ENCODE results near the gene MICAL2.

The MICAL2 gene

DNA sequence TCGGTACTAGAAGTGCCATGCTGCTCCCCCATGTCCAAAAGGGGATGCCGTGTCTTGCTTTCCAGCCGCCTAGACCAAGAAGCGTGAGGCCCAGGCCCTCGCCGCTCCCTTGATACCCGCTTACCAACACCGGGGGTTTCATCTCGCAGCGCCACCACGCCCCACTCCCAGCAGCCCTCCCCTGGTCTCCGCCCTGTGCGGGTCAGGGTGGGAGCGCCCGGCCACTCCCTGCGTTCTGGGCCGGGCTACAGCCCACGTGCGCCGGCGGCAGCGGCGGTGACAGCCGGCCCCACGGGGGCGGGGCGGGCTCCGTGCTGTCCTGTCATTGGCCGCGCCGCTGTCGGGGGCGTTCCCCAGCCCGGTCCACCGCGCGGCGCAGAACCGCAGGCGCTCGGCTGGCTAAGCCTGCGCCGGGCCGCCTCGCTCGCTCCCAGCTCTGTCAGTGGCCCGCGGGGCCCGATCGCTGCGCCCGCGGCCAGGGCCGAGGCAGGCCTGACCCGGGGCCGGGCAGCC is at the start of gene MICAL2:
TSS of gene MICAL2 (plus strand) at position 390 of the 513 bp plus-strand sequence. CDS start 51,566 bp downstream, outside the sequence.
- peak; percentile 89 for DNase-seq

DNA sequence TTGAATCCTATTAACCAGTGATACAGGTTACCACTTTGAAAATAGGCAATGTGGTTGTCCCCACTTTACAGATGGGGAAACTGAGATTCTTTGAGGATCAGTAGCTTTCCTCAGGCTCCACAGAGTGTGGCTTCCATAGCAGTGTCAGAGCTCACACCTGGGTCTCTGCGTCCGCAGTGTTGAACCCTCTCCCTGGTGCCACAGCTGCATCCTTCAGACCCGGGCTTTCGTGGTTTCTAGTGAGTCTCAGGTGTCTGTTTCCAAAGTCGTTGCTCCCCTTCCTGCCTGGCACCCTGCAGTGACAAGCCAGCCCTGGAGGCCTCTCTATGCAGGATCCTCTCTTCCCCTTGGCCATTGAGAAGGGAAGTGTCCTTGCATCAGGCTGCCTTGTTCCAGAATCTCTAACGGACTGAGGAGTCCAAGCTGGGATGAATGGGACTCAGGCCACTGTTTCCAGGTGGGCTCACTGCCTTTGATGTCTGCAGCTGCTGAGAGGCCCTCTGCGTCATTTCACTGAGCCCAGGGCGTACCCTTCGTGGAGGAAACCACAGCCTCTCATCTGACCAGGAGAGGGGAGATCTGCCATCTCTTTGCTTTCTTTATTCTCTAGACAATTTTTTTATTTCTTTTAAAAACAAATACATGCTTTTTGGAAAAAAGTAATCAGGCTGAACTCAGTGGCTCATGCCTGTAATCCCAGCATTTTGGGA is 48.4 kb upstream of the MICAL2 start:
- DNase-seq, result no peak

- no peak for DNase-seq
Measured at GRCh38 chr11:12063251-12063650, 47.1 kb upstream of the MICAL2 start.

GRCh38 chr11:12064136-12064953 is 46.0 kb upstream of the MICAL2 start:
- DNase-seq, result no peak

DNA sequence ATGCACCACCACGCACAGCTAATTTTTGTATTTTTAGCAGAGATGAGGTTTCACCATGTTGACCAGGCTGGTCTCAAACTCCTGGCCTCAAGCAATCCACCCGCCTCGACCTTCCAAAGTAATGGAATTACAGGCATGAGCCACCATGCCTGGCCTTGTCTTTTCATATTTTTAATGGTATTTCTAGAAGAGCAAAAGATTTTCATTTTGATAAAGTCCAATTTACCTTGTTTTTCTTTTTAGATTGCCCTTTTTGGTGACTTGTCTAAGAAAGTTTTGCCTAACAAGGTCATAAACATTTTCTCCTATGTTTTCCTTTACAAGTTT is 45.5 kb upstream of the MICAL2 start:
- DNase-seq, result no peak

GRCh38 chr11:12066056-12066798 is 44.2 kb upstream of the MICAL2 start:
- DNase-seq, result no peak

DNA sequence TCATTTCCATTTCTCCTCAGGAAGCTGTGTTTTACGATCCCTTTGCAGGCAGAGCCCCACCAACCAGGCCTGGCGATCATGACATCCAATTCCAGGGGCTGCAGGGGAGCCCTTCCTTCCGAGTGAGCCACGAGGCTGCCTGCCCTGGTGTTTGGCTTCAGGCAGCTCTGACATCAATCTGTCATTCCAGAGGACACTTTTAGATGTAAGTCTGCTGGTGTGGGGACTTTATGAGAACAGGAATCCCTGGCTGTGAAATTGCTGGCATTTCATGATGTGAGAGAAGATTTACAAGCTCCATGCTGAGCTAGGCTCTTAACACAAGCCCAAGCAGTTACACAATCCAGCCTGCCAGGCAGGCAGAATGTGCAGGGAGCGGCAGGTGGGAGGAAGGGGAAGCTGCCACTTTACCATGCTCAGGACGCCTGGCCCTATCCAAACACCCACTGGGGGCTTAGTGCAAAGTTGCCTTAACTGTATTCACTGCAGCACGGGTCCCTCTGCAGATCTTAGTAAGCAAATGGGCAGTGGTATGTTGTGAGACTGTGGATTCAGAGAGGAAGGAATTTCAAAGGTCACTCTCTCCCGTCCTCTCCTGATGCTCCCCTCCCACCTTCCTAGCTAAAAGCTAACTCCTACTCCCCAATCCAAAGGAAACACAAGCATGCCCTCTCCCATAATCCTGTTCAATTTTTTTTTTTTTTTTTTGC is 43.4 kb upstream of the MICAL2 start:
- no peak for DNase-seq

- no peak for DNase-seq
Measured at GRCh38 chr11:12067796-12068357, 42.5 kb upstream of the MICAL2 start.

DNA sequence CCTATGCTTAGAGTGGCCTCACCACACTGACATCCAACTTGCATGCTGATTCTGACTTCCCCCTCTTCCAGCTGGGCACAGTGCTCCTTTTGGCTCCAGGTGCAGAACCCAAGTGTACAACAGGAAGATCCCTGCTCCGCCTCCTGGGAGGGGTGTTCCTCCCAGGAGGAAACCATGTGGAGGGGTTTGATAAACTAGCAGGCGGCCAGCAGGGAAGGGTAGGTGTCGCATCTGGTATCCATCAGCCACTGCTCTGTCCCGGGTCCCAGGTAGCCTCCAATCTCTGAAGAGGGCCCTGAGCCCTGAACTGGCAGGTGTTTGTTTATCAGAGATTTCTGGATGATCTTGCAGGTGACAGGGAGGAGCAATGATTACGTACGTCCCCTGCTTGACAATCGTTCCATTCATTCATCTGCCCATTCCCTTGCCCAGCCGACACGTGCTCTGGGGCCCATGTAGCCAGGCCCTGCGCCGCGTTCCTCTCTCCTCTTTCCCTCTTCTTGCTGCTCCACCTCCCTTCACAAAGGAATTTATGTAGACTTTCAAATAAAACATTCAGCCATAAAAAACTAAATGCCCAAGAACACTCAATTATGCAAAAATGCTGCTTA is 41.2 kb upstream of the MICAL2 start:
- DNase-seq, result no peak

DNA sequence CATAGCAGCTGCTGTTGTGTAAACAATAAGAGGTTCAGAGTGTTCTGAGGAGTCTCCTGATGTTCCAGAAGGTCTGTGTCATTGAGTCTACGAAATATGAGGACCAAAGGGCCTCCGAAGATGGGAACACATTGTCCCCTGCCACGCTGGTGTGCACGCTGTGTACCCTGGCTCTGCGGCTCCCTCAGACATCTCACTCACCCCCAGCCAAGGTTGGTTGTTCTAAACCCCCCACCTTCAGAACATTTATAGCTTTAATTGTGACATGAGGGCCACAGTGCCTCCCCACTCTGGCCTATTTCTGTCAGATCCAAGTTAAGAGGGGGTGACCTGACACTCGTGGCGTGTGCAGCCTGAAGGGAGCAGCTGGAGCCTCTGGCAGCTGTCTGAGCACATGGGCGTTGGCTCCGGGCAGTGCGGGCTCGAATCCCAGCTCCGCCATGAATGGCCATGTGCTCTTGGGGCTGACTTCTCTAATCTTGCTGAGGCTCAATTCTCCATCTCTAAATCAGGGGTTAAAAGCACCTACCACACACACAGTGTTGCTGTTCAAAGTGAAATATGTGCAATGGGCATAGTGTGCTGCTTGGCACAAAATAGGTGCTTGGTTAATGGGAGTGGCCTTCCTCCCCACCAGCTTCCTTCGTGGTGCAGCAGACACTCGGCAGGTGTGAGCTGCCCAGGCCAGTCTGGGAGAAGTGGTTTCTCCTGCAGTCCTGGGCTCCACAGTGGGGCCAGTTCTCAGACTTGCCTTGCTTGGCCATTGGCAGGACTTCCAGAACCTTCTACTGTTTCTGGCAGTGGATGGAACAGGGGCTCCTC is 39.7 kb upstream of the MICAL2 start:
- no peak for DNase-seq

- no peak for DNase-seq
Measured at GRCh38 chr11:12071574-12071973, 38.8 kb upstream of the MICAL2 start.

DNA sequence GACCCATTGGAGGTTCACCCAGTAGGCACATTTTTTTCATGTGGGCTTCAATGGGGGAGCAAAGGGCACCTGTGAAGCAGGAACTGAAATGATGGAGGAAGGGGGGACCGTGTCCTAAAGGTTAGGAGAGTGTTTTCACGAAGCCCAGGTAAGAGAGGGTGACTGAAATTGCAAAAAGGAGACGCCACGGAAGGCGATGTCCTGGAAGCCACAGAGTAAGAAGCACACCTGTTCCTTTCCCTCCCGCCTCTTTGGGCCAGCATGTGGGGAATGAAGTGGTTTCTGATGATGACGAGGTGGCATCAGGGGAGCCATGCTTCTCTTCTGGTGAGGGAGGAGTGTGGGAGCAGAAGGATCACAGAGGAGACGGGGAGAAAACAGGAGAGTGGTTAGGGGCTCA is 37.0 kb upstream of the MICAL2 start:
- DNase-seq, result no peak

DNA sequence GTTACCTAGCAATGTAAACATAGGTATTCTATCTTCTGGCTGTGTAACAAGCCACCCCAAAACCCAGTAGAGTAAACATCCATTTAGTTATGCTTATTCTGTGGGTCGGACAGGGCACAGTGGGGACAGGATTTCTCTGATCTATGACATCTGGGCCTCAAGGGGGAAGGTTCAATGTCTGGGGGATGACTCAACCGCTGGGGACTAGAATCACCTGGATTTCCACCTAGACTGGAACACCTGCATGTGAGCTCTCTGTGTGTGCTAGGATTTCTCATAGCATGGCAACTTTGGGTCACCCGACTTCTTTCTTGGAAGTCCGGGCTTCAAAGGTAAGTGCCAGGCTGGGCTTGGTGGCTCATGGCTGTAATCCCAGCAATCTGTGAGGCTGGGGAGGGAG is 36.5 kb upstream of the MICAL2 start:
- DNase-seq, result no peak

DNA sequence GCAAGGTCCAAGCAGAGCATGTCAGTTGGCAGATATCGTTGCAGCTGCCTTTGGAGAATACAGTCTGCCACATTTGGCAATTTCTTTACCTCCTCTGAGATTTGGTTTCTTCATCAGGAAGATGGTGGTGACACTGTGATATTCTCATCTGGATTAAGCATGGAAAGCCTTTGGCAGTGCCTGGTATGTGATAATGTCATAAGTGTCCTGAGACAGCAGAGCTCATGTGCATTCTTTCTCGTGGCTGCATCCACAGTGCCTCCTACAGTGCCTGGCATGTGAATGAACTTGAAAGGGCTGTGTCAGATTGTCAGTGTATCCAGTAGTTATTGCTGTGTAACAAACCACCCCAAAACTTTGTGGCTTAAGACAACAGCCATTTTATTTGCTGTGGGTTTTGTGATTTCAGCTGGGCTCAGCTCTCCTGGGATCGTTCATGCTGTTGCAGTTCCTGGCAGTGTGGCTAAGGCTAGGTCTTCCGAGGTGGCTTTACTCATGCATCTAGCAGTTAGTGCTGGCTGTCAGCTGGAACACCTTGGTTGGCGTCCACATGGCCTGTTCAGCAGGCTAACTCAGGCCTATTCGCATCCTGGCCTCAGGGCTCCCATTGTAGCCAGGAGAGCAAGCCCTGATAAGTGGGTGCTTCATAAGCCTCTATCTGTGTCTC is 35.7 kb upstream of the MICAL2 start:
- DNase-seq, result no peak

- no peak for DNase-seq
Measured at GRCh38 chr11:12075291-12075690, 35.1 kb upstream of the MICAL2 start.

DNA sequence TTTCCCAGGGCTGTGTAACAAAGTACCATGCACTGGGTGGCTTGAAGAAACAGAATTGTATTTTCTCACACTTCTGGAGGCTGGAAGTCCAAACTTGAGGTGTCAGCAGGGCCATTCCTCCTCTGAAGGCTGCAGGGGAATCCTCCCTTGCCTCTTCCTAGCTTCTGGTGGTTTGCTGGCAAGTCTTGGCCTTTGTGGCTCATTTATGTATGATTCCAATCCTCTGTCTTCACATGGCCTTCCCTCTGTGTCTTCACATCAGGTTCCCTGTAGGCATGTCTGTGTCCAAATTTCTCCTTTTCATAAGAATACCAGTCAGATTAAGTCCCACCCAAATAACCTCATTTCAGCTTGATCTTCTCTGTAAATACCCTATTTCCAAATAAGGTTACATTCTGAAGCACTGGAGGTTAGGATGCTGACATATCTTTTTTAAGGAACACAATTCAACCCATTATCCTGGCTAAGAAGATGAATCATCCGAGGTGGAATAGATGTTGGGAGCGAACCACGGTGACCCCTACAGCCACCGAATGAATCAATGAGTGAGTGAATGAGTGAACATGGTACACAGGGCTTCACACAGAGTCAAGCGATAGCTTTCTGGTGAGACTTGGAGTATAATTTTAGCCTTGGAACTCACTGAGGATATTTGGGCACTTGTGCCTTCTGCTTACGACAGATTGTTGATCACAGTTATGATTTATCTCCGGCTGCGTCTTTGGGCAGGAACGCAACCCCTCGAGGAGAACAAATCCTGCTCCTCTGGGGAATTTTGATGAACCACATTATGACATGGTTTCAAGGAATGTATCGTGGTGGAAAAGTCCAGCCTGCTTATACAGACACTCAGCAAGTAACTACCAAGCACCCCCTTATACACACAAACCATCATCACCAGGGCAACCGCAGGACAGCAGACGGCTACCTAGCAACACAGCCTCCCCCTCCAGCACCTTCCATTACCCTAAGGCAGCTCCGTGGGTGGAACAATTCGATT is 34.3 kb upstream of the MICAL2 start:
- peak; percentile 56 for DNase-seq

DNA sequence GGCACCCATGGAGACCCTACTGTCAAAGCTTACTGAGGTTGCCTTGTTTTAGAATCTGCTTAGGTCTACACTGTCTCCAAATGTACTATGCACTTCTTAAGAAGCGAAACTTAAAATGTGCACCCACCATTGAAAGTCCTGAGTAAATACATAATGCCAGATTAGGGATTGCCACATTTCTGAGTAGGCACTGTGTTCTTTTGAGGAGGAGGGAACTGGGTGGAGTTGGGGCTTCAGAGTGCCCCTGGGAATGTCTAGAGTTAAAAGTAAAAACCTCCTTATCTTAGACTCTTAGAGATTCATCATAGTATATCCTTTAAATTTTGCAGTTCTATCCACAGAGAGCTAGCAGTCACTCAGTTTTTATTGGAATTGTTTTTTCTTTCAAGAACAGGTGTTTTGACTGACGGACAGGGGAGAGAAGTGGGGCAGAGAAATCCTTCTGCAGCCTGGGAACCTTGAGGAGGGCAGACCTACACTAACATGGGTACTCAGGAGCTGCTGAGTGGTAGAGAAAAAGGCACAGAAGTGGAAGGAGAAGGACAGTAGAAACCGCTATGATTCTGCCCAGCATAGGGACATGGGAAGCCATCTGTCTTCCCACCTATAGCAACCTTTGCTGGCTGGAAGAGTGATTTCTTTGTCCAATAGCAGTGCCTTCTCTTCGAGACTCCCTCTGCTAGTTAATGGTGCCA is 33.4 kb upstream of the MICAL2 start:
- DNase-seq, result no peak

DNA sequence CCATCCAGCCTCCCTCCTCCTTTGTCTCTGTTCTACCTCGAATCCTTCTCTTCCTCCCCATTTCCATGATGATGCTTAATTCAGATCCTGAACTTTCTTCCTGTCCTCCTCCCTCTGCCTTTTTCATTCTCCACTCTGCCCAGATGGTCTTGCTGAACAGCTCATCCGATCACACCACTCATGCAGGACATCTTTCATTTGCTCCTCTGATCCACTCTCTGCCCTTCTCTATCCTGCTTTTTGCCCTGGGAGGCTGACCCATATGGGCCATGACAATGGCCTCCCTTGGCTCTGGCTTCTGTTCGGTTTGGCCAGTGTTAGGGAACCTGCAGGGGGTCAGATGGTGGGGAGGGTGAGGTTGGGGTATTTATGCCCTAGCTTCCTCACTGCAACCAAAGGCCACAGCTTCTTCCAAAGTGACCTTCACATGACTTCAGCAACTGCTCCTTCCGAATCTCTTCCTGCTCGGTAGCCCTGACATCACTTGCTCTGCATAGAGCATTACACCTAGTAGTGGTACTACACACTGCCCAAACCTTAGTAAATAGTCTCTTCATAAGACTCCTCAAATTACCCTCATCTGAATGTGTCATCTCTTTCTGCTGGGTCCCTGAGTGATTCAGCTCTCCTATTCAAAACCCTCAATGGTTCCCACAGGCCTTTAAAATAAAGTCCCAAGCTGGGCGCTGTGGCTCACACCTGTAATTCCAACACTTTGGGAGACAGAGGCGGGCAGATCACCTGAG is 32.7 kb upstream of the MICAL2 start:
- no peak for DNase-seq

All from retina (tissue), 1 donor.